Epidermal melanocyte (primary cell): ENCODE results near the gene HAPLN1.
"Not testable (repeated sequence)": the region's sequence is repeated elsewhere in the genome, so short reads cannot be mapped to it uniquely, and the experiment has no call there.

ENCODE experiments used
- DNase-seq: peaks from one replicate; pipeline ENCODE4 v3.0.0; 2011; ENCODE audit warnings: low spot score; ENCODE audit not compliant: insufficient read length

HAPLN1 gene

GRCh38 chr5:83720836-83721537, at the start of gene HAPLN1:
Gene HAPLN1 (minus strand): TSS chr5:83720855. CDS start chr5:83673523, 47,332 bp downstream.
- no peak for DNase-seq

- DNase-seq = no peak
Measured at GRCh38 chr5:83767409-83767992, 46.8 kb upstream of the HAPLN1 start.

- no peak for DNase-seq
Measured at GRCh38 chr5:83764101-83764500, 43.4 kb upstream of the HAPLN1 start.

GRCh38 chr5:83760579-83760978, 39.9 kb upstream of the HAPLN1 start:
- DNase-seq = no peak

GRCh38 chr5:83752700-83753099, 32.0 kb upstream of the HAPLN1 start:
- no peak for DNase-seq

- no peak for DNase-seq
Measured at GRCh38 chr5:83751201-83751600, 30.5 kb upstream of the HAPLN1 start.

- DNase-seq = no peak
Measured at GRCh38 chr5:83750749-83751148, 30.1 kb upstream of the HAPLN1 start.

- no peak for DNase-seq
Measured at GRCh38 chr5:83745816-83746215, 25.2 kb upstream of the HAPLN1 start.

- DNase-seq = no peak
Measured at GRCh38 chr5:83744821-83745220, 24.2 kb upstream of the HAPLN1 start.

- no peak for DNase-seq
Measured at GRCh38 chr5:83742089-83742488, 21.4 kb upstream of the HAPLN1 start.

- DNase-seq = no peak
Measured at GRCh38 chr5:83741571-83741970, 20.9 kb upstream of the HAPLN1 start.

- DNase-seq = no peak
Measured at GRCh38 chr5:83740741-83741140, 20.1 kb upstream of the HAPLN1 start.

GRCh38 chr5:83736169-83736568, 15.5 kb upstream of the HAPLN1 start:
- not testable (repeated sequence) for DNase-seq

GRCh38 chr5:83735058-83735457, 14.4 kb upstream of the HAPLN1 start:
- not testable (repeated sequence) for DNase-seq

GRCh38 chr5:83731638-83732037, 11.0 kb upstream of the HAPLN1 start:
- DNase-seq = no peak

- DNase-seq = no peak
Measured at GRCh38 chr5:83729362-83729761, 8.7 kb upstream of the HAPLN1 start.

- no peak for DNase-seq
Measured at GRCh38 chr5:83726912-83727311, 6.3 kb upstream of the HAPLN1 start.

- DNase-seq = no peak
Measured at GRCh38 chr5:83724935-83725334, 4.3 kb upstream of the HAPLN1 start.

GRCh38 chr5:83724001-83724400, 3.3 kb upstream of the HAPLN1 start:
- DNase-seq = no peak

GRCh38 chr5:83723031-83723430, 2.4 kb upstream of the HAPLN1 start:
- no peak for DNase-seq

GRCh38 chr5:83721953-83722901, 1.6 kb upstream of the HAPLN1 start:
- peak; percentile 73 for DNase-seq

- DNase-seq = peak; percentile 22
Measured at GRCh38 chr5:83718936-83719495, 1.6 kb downstream of the HAPLN1 start.
